ENCODE data around the gene TMEM163.
"Not testable (repeated sequence)": the region's sequence is repeated elsewhere in the genome, so short reads cannot be mapped to it uniquely, and the experiment has no call there.

GRCh38 chr2:134656391-134656790 lies 62.4 kb downstream of the TMEM163 start:
- not testable (repeated sequence) for TF ChIP-seq CTCF (IDR thresholded peaks at IDR 0.05; ENCODE audit: low read depth, low read length); POLR2A (IDR thresholded peaks at IDR 0.05; ENCODE audit: extremely low read depth, insufficient read length)

Data from NB4 (cell line).